ENCODE results near the gene CLDN11.

Gene CLDN11

DNA sequence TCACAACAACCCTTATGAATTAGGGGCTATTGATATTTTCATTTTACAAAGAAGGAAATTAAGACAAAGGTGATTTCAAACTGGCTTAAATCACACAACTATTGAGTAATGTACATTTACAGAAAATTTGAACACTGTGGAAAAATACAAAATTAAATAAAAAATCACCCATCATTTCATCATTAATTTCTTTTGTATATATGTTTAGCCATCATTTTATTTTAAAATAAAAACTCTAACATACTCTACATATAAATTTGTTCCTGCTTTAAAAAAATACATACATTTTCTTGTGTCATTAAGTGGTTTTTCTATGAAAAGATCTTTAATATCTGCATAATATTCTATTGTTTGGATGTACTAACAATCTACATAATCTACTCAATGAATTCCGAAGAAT lies 20.2 kb downstream of the CLDN11 start:
- no peak overlapping the region for H3K27ac ChIP-seq
- TF ChIP-seq, protein P1, sequence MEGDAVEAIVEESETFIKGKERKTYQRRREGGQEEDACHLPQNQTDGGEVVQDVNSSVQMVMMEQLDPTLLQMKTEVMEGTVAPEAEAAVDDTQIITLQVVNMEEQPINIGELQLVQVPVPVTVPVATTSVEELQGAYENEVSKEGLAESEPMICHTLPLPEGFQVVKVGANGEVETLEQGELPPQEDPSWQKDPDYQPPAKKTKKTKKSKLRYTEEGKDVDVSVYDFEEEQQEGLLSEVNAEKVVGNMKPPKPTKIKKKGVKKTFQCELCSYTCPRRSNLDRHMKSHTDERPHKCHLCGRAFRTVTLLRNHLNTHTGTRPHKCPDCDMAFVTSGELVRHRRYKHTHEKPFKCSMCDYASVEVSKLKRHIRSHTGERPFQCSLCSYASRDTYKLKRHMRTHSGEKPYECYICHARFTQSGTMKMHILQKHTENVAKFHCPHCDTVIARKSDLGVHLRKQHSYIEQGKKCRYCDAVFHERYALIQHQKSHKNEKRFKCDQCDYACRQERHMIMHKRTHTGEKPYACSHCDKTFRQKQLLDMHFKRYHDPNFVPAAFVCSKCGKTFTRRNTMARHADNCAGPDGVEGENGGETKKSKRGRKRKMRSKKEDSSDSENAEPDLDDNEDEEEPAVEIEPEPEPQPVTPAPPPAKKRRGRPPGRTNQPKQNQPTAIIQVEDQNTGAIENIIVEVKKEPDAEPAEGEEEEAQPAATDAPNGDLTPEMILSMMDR (conservative IDR thresholded peaks at IDR 0.05) = no peak

DNA sequence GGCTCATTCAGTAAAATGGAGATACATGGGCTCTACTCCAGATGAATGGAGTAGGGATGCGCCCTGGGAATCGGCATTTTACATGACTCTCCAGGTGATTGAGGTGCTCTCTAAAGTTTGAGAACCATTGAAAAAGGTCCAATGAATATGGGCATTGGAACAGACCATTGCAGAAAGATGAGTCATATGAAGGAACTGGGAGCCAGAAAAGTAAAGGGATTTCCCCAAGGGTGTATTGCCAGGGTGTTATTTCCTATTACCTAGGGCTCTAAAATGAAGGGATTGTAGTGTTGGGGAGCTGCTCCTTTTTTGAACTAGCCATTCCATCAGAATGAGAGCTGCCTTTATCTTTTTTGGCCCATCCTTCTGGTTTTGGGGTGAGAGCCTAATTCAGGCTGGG lies 21.7 kb downstream of the CLDN11 start:
- TF ChIP-seq, protein P1 (conservative IDR thresholded peaks at IDR 0.05) = no peak
- H3K27ac ChIP-seq = no peak overlapping the region

DNA sequence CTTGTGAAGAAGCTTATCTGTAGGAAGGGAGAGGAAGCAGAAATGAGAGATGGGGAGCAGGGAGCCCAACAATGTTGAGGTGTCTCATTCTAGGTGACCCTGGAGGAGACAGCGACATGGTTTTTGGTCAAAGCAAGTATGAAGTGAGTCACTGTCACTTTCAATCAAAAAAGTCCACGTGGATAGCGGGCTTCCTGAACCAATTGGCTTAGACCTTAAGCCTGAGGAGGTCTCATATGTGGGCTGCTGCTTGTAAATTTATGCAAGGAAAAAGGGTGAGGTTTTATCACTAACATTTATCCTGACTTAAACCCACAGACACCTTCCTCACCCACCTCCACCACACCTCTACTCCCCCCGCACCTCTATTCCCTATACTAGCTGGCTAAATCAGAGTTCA lies 22.7 kb downstream of the CLDN11 start:
- TF ChIP-seq, protein P1 (conservative IDR thresholded peaks at IDR 0.05) = no peak
- no peak overlapping the region for H3K27ac ChIP-seq

DNA sequence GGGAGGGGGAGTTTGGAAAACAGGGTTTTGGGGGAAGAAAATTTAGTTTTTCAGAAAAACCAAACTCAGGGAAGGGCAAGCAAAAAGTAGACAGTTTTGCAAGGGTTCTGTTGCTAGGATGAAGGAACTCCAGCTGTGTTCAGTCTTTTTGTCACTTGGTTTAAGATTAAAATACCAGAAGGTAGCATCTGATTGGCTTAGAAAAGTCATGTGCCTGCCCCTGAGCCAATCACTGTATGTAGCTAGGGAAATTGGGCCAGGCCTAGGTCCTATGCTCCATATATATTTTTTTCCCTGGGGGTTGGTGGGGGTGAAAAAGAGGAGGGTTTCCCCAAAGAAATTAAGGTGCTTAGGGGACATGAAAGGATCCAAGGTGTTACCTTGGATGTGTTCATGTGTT lies 24.3 kb downstream of the CLDN11 start:
- TF ChIP-seq, protein P1 (conservative IDR thresholded peaks at IDR 0.05) = no peak
- no peak overlapping the region for H3K27ac ChIP-seq

DNA sequence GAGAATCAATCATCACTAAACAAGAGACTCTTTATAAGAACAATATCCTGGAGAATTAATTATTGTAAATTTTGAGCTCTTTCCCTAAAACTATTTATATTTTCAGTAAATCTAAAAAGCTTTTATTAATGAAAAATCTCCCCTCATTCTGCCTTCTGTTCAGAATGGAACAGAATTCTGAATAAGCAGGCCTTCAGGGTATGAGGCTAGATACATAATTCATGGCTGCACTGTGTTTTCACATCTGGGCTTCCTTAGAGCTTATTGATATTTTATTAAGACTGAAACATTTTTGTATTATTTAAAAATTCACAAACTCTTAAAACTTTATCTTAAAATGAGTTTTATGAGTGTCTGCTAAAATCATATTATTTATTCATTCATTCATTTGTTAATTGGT lies 24.8 kb downstream of the CLDN11 start:
- TF ChIP-seq, protein P1 (conservative IDR thresholded peaks at IDR 0.05) = no peak
- no peak overlapping the region for H3K27ac ChIP-seq

DNA sequence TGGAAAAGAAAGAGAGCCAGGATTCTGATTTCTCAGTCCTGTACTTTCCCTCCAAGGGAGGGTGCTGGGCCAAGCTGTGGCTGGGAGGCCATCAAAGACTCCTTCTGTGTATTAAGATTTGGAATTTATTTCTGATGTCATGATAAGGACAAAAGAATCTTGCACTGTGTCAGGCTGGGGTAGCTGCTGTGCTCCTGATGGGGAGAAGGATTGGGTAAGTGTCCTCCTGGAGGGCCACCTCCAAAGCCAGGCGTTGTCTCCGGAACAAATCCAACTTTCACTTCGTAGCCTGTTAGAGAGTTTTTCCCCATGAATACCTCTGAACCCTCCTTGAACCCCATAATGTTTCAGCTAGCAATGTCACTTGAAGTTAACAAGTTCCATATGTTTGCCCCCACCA lies 29.9 kb downstream of the CLDN11 start:
- TF ChIP-seq, protein P1 (conservative IDR thresholded peaks at IDR 0.05) = no peak
- no peak overlapping the region for H3K27ac ChIP-seq

DNA sequence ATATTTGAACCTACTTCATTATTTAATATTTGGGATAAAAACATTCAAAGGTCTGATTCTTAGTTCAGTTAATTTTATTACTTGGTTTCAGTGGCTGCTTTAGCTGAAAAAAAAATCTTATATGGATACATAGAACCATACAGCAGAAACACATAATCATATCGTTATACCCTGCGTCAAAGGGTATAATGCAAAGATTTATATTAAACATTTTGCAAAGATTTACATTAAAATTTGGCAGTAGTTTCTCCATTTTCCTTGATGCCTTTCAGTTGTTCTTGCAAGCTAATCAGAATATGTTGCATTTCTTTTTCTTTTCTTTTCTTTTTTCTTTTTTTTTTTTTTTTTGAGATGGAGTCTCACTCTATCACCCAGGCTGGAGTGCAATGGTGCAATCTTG lies 31.4 kb downstream of the CLDN11 start:
- H3K27ac ChIP-seq = no peak overlapping the region
- TF ChIP-seq, protein P1 (conservative IDR thresholded peaks at IDR 0.05) = no peak

DNA sequence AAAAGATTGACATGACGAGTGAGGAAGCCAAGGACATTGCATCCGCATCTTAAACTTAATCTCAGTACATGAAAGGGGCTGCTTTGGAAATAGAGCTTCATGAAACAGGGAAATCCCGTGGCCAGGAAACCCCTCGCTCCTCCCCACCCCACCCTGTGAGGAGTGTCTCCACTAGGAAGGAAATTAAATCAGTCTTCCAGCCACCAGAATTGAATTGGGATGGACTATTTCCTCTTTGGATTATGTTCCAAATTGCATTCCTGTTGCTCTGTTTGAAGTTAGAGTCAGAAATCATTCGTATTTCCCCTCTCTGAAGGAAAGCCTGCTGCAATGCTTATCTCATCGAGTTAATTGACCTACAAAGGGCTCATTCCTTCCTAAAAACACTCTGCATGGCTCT lies 35.8 kb downstream of the CLDN11 start:
- H3K27ac ChIP-seq = no peak overlapping the region
- TF ChIP-seq, protein P1 (conservative IDR thresholded peaks at IDR 0.05) = no peak

Measured in VCaP (cell line).